ENCODE data around the gene AKR1B15. TPM values are rescaled to one million over a fixed set of nuclear protein-coding genes. Genes with fewer than 3 reads are reported as not detected.

Gene AKR1B15
- polyA plus RNA-seq, 1 donor (not counting 4 experiments of a cell fraction or from before 2014, with no cell fraction given) = 0.28 TPM

- Histone ChIP-seq H3K4me1 (ENCODE audit: control insufficient read depth, extremely low read depth, insufficient read depth, low read length) (peaks cover 28% of the 10 kb centered on the region), H3K4me3 (ENCODE audit: control insufficient read depth in 2 of 3, extremely low read depth in 1 of 3, insufficient read depth in 2 of 3, low read depth in 1 of 3, low read length in 3 of 3) (no peak overlapping the region), H4K20me1 (ENCODE audit: control insufficient read depth, extremely low read depth, insufficient read depth, low read length) (no peaks in the 10 kb centered on the region), H3K9me1 (ENCODE audit: control insufficient read depth, extremely low read depth, insufficient read depth, low read length) (no peaks in the 10 kb centered on the region), H3K27ac (ENCODE audit: control insufficient read depth, insufficient read depth, low read length) (no peak overlapping the region), H3K9me3 (ENCODE audit: control insufficient read depth, low read depth, low read length) (no peaks in the 10 kb centered on the region), H3K27me3 (ENCODE audit: control insufficient read depth, extremely low read depth, insufficient read depth, low read length) (no peaks in the 10 kb centered on the region), H3K4me2 (ENCODE audit: control insufficient read depth, extremely low read depth, insufficient read depth, low read depth, low read length) (no peak overlapping the region), H2AFZ (ENCODE audit: control insufficient read depth, low read length) (no peak overlapping the region), H3K9ac (ENCODE audit: control insufficient read depth, extremely low read depth, insufficient read depth, low read length) (no peak overlapping the region), H3K79me2 (ENCODE audit: control insufficient read depth, insufficient read depth, low read length) (no peaks in the 10 kb centered on the region), H3K36me3 (ENCODE audit: control insufficient read depth in 2 of 2, extremely low read depth in 1 of 2, insufficient read depth in 2 of 2, low read length in 2 of 2) (no peaks in the 10 kb centered on the region)
- FAIRE-seq = no peak
- no peak for TF ChIP-seq CTCF (optimal IDR thresholded peaks at IDR 0.05 in 1 of 3, IDR thresholded peaks at IDR 0.05 in 1 of 3, conservative IDR thresholded peaks at IDR 0.05 in 1 of 3; ENCODE audit: extremely low read depth in 1 of 3, insufficient read depth in 2 of 3, low read length in 3 of 3)
- TF ChIP-seq EZH2 (IDR thresholded peaks at IDR 0.05; ENCODE audit: low read length) = no peak
- DNase-seq (ENCODE audit: low read depth, low spot score) = no peak
- dilution Hi-C loops (cut with MboI; ENCODE audit: extremely low pct_ligation_motif_present, low sequenced_read_pairs) = no loop called here
These were observed 14.3 kb upstream of the AKR1B15 start for GRCh38 chr7:134534633-134535032.

DNA sequence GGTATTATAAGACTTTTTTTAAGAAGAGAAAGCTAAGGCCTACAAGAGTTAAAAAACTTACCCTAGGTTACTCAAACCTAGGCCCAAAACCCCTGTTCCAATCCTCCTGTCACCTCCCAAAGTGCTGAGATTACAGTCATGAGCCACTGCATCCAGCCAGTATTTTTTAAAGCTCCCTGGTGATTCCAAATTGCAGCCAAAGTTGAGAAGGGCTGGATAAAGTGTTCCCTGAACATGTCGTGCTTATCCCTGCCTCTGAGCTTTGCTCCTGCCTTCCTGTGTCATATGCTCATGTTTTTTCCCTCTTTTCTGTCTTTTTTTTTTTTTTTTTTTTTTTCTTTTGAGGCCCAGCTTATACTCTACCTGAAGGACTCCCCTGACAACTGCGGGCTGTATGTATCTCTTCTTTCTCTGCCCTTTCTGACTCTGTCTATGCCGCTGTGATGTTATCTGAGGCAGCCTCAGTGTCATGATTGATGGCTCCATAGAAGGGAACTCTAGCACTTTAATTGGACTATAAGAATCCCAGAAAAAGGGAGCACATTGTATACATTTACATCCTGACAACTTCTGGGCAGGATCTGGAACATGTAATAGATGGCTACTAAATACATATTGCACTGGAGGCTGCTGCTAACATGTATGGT lies 13.5 kb upstream of the AKR1B15 start:
- dilution Hi-C loops (cut with MboI; ENCODE audit: extremely low pct_ligation_motif_present, low sequenced_read_pairs) = no loop called here
- H3K27ac ChIP-seq (ENCODE audit: control insufficient read depth, insufficient read depth, low read length) = no peak overlapping the region
- no peak for FAIRE-seq
- no peaks in the 10 kb centered on the region for H4K20me1 ChIP-seq (ENCODE audit: control insufficient read depth, extremely low read depth, insufficient read depth, low read length)
- no peaks in the 10 kb centered on the region for H3K36me3 ChIP-seq (ENCODE audit: control insufficient read depth in 2 of 2, extremely low read depth in 1 of 2, insufficient read depth in 2 of 2, low read length in 2 of 2)
- H3K4me1 ChIP-seq (ENCODE audit: control insufficient read depth, extremely low read depth, insufficient read depth, low read length) = peaks cover 28% of the 10 kb centered on the region
- no peak for DNase-seq (ENCODE audit: low read depth, low spot score)
- H3K9me3 ChIP-seq (ENCODE audit: control insufficient read depth, low read depth, low read length) = no peaks in the 10 kb centered on the region
- no peak for TF ChIP-seq CTCF (optimal IDR thresholded peaks at IDR 0.05 in 1 of 3, IDR thresholded peaks at IDR 0.05 in 1 of 3, conservative IDR thresholded peaks at IDR 0.05 in 1 of 3; ENCODE audit: extremely low read depth in 1 of 3, insufficient read depth in 2 of 3, low read length in 3 of 3)
- TF ChIP-seq EZH2 (IDR thresholded peaks at IDR 0.05; ENCODE audit: low read length) = no peak
- no peaks in the 10 kb centered on the region for H3K27me3 ChIP-seq (ENCODE audit: control insufficient read depth, extremely low read depth, insufficient read depth, low read length)
- no peaks in the 10 kb centered on the region for H3K79me2 ChIP-seq (ENCODE audit: control insufficient read depth, insufficient read depth, low read length)
- H3K4me3 ChIP-seq (ENCODE audit: control insufficient read depth in 2 of 3, extremely low read depth in 1 of 3, insufficient read depth in 2 of 3, low read depth in 1 of 3, low read length in 3 of 3) = no peak overlapping the region
- no peak overlapping the region for H3K9ac ChIP-seq (ENCODE audit: control insufficient read depth, extremely low read depth, insufficient read depth, low read length)
- H2AFZ ChIP-seq (ENCODE audit: control insufficient read depth, low read length) = no peak overlapping the region
- H3K9me1 ChIP-seq (ENCODE audit: control insufficient read depth, extremely low read depth, insufficient read depth, low read length) = no peaks in the 10 kb centered on the region
- H3K4me2 ChIP-seq (ENCODE audit: control insufficient read depth, extremely low read depth, insufficient read depth, low read depth, low read length) = no peak overlapping the region

Data from keratinocyte (primary cell).